ENCODE results near the gene KEL.

GRCh38 chr7:142950235-142950634, 11.9 kb downstream of the KEL start:
- TF ChIP-seq YY1 (IDR thresholded peaks at IDR 0.05; ENCODE audit: insufficient read depth, insufficient read length) = no peak
- TF ChIP-seq SUZ12 (IDR thresholded peaks at IDR 0.05; ENCODE audit: extremely low read depth, insufficient read depth, insufficient read length) = no peak
